CD4-positive, CD25-positive, alpha-beta regulatory T cell (primary cell): ENCODE data around the gene SLC25A33. TPM values are rescaled to one million over a fixed set of nuclear protein-coding genes. Genes with fewer than 3 reads are reported as not detected.

Experiments used
- ATAC-seq, 2 donors: fragments of 150-1000 bp; cut with Tn5 transposase; one replicate each; pipeline ENCODE4 v1.10.0; 2021; ENCODE audit warnings: low read depth in 2 of 2, moderate number of reproducible peaks in 2 of 2, moderate library complexity in 1 of 2
- DNase-seq, 3 donors: peaks; one replicate each; pipeline versions ENCODE4 v3.0.0 to v3.0.0-alpha.2; 2012 to 2022; ENCODE audit warnings: mixed read lengths in 1 of 3
- H3K27ac ChIP-seq: one replicate; pipeline ENCODE4 v1.7.0; 2013; ENCODE audit warnings: mild to moderate bottlenecking, low read length; ENCODE audit not compliant: insufficient read depth, poor library complexity, severe bottlenecking
- H3K27me3 ChIP-seq: one replicate; pipeline ENCODE4 v1.7.0; 2013; ENCODE audit warnings: low read length; ENCODE audit not compliant: control insufficient read depth, insufficient read depth
- H3K36me3 ChIP-seq: one replicate; pipeline ENCODE4 v1.7.0; 2013; ENCODE audit warnings: mild to moderate bottlenecking, low read length, moderate library complexity; ENCODE audit not compliant: control insufficient read depth, insufficient read depth
- H3K4me1 ChIP-seq: 2 replicates; pipeline ENCODE4 v1.7.0; 2013; ENCODE audit warnings: mild to moderate bottlenecking, low read length; ENCODE audit not compliant: insufficient read depth, control insufficient read depth, poor library complexity, severe bottlenecking
- H3K4me3 ChIP-seq: one replicate; pipeline ENCODE4 v1.7.0; 2013; ENCODE audit warnings: low read depth, mild to moderate bottlenecking, low read length, moderate library complexity
- H3K9me3 ChIP-seq, 2 experiments: 1 replicate in 1 of 2; 2 replicates in 1 of 2; pipeline ENCODE4 v1.7.0; 2013; ENCODE audit warnings: low read length in 2 of 2, mild to moderate bottlenecking in 1 of 2, moderate library complexity in 1 of 2; ENCODE audit not compliant: control insufficient read depth in 2 of 2
- H3K27ac Mint-ChIP-seq, 3 donors: one replicate each; pipeline ENCODE4 v1.8.0; 2020 to 2022; ENCODE audit warnings: mild to moderate bottlenecking in 3 of 3, mixed read lengths in 3 of 3, moderate library complexity in 2 of 3
- H3K27me3 Mint-ChIP-seq: one replicate; pipeline ENCODE4 v1.8.0; 2022; ENCODE audit warnings: mild to moderate bottlenecking, mixed read lengths
- H3K36me3 Mint-ChIP-seq: one replicate; pipeline ENCODE4 v1.8.0; 2020; ENCODE audit warnings: mixed read lengths
- H3K4me1 Mint-ChIP-seq, 4 donors: one replicate each; pipeline ENCODE4 v1.8.0; 2020 to 2022; ENCODE audit warnings: mixed read lengths in 4 of 4, mild to moderate bottlenecking in 1 of 4
- H3K4me3 Mint-ChIP-seq, 4 donors: one replicate each; pipeline ENCODE4 v1.8.0; 2020 to 2022; ENCODE audit warnings: mild to moderate bottlenecking in 4 of 4, mixed read lengths in 4 of 4, moderate library complexity in 3 of 4
- H3K9me3 Mint-ChIP-seq, 7 donors: one replicate each; pipeline ENCODE4 v1.8.0; 2020 to 2022; ENCODE audit warnings: mixed read lengths in 7 of 7, mild to moderate bottlenecking in 3 of 7, moderate library complexity in 2 of 7
- polyA plus RNA-seq, 4 donors: library from polyadenylated mRNA; unstranded; fragments of 300-500 nt; fragmentation: Illumina TruSeq; gene quantifications; one replicate each; pipeline ENCODE4 v1.2.3, GENCODE V29; 2021
- total RNA-seq: library from RNA; stranded (reverse); gene quantifications from one replicate; pipeline ENCODE4 v1.2.3, GENCODE V29; 2022

Gene SLC25A33
- total and polyA plus RNA-seq, 5 donors from 2014 or later = 2.7 to 4.5 (median 3.7) TPM

DNA sequence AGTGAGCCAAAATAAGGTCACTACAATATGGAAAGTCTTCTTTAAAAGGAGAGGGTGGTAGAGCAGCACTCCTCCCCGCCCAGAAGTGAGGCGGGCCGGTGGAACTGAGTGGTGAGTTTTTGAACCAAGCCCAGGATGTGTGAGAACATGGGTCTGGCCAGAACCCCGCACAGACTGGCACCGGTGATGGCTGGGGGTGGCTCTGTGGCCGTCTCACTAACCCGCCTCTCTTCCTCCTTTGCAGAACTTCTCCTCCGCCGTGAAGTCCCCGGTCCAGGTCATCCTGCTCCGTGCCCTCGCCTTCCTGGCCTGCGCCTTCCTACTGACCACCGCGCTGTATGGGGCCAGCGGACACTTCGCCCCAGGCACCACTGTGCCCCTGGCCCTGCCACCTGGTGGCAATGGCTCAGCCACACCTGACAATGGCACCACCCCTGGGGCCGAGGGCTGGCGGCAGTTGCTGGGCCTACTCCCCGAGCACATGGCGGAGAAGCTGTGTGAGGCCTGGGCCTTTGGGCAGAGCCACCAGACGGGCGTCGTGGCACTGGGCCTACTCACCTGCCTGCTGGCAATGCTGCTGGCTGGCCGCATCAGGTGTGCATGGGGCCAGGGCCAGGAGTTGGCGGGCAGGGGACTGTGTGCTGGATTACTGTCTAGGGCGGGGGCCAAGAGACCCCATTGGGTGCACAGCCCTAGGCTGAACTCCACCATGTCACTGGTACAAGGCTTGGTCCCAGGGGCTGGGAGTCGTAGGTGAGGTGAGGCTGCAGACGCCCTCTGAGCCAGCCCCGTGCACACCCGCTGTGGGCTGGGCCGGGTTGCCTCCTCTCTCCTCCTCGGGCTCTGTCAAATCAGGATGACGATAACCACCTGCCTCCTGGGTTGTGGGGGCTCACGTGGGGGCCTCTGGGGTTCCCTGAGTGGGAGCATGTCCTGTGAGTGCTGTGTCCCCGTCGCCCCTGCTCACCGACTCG is 61.9 kb downstream of the SLC25A33 start:
- DNase-seq (no peak), ATAC-seq (no peak)

DNA sequence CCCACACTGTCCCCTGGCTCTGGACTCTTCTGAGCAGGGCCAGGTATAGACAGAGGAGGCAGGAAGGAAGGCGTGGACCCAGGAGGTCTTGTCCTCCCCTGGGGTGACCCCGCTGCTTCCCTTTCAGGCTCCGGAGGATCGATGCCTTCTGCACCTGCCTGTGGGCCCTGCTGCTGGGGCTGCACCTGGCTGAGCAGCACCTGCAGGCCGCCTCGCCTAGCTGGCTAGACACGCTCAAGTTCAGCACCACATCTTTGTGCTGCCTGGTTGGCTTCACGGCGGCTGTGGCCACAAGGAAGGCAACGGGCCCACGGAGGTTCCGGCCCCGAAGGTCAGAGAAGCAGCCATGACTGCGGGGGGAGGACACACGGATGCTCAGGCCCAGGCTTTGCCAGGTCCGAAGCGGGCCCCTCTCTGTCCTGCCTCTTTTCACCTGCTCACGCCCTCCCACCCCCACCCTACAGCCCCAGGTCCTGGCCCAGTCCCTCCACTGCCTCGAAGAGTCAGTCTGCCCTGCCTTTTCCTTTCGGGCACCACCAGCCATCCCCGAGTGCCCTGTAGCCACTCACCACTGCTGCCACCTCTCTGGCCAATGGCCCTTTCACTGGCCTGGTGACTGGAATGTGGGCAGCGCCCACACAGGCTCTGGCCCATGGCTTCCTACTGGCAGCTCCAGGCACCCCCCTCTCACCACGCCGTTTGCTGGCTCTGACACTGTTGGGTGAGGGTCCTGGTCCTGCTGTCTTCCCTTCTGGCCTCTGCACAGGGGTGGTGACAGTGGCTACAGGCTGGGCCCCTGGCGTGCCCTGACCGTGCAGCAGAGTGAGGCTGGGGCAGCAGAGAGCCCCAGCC is 62.9 kb downstream of the SLC25A33 start:
- Mint-ChIP-seq H3K27me3 (no peaks in the 10 kb centered on the region), H3K27ac (no peak overlapping the region), H3K4me1 (no peaks in the 10 kb centered on the region), H3K4me3 (no peak overlapping the region), H3K9me3 (no peaks in the 10 kb centered on the region), H3K36me3 (peaks cover 8% of the 10 kb centered on the region)
- H3K36me3 ChIP-seq = peaks cover 15% of the 10 kb centered on the region
- no peak overlapping the region for H3K27ac ChIP-seq
- H3K27me3 ChIP-seq = no peaks in the 10 kb centered on the region
- ATAC-seq = no peak
- H3K9me3 ChIP-seq = no peaks in the 10 kb centered on the region
- DNase-seq = no peak
- no peak overlapping the region for H3K4me3 ChIP-seq
- no peaks in the 10 kb centered on the region for H3K4me1 ChIP-seq

More for the DNA sequence above, 61.9 kb downstream of the SLC25A33 start:
- Histone ChIP-seq H3K27ac (no peak overlapping the region), H3K27me3 (no peaks in the 10 kb centered on the region), H3K9me3 (no peaks in the 10 kb centered on the region), H3K4me3 (no peak overlapping the region), H3K4me1 (no peaks in the 10 kb centered on the region), H3K36me3 (peaks cover 15% of the 10 kb centered on the region)
- Mint-ChIP-seq H3K36me3 (peaks cover 8% of the 10 kb centered on the region), H3K27me3 (no peaks in the 10 kb centered on the region), H3K4me3 (no peak overlapping the region), H3K27ac (no peak overlapping the region), H3K9me3 (no peaks in the 10 kb centered on the region), H3K4me1 (no peaks in the 10 kb centered on the region)

DNA sequence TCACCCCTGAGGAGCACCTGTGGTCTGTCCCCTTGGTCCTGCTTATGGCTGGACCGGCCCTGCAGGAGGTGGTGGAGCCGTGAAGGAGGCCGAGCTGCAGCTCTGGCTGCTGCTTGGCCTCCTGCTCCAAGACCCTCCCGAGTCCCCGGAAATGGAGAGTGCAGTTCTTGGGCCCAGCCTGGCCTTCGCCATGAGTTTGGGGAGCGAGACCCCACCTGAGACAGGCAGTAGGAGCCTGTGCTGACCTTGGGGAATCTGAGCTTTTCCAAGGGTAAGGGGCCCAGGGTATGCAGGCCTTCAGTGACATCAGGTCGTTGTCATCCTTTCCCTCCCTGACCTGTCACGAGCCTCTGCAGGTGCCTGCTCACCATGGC is 63.5 kb downstream of the SLC25A33 start:
- no peak for ATAC-seq
- Mint-ChIP-seq H3K9me3 (no peaks in the 10 kb centered on the region), H3K4me3 (no peak overlapping the region), H3K36me3 (peaks cover 8% of the 10 kb centered on the region), H3K27ac (no peak overlapping the region), H3K27me3 (no peaks in the 10 kb centered on the region), H3K4me1 (no peaks in the 10 kb centered on the region)
- Histone ChIP-seq H3K4me3 (no peak overlapping the region), H3K36me3 (peaks cover 12% of the 10 kb centered on the region), H3K9me3 (no peaks in the 10 kb centered on the region), H3K4me1 (no peaks in the 10 kb centered on the region), H3K27ac (no peak overlapping the region), H3K27me3 (no peaks in the 10 kb centered on the region)
- no peak for DNase-seq

DNA sequence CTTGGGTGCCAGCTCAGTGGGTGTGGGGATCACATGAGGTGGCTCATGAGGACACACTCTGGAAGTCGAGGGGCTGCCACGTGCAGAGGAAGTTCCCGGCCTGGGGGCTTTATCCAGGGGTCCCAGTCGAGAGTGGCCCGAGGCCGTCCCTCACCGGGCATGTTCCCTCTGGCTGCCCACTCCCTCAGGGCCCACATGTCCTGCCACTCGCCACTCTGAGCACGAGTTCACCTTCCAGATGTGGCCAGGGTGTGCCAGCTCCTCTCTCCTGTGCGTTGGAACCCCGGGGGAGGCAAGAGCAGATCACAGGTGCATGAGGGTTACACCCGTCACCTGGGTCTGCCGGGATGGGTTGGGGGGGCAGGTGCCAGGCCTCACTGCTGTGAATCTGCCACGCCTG is 64.0 kb downstream of the SLC25A33 start:
- H3K27me3 Mint-ChIP-seq = no peaks in the 10 kb centered on the region
- no peak overlapping the region for H3K27ac Mint-ChIP-seq
- no peaks in the 10 kb centered on the region for H3K4me1 Mint-ChIP-seq

DNA sequence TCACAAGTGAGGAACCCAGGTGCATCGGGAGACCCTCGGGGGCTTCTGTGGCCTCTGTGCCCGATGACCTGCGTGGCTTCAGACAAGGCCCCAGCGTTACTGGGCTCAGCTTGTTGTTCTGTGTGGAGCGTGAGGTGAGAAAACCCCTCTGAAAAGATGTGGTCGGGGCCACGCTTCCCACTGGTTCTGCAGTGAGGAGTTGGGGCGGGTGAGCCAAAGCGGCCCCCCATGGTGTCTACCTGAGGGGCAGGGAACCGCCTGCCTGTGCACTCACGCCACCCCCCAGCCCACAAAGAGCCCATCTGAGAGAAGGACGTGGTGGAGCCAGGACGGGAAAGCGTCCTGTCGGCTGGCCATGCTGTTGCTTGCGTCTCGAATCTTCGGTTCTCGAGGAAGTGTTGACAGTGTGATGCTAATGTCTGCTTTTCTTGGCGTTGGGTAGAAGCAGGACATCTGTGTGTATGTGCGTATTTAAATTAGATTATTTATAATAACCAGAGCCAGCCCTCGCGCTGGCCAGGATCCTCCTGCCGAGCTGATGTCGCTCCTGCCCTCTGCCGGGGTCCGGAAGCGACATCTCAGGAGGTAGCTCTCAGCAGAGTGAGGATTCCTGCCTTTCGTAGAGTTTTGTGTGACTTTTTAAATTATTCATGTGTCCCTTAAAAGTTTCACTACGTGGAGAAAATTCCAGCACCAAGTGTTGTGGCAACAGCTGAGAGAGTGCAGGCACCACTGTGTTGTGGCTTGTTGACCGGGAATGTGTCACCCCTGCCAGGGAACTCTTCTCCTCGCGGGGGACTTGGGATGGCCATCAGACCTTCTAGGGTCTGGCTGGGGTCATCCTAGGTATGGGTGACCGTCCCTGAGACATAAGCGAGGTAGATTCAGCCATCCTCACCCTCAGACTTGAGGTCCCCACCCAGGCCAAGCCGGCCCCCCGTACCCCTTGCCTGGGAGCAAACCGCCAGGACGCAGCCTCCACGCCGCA is 64.8 kb downstream of the SLC25A33 start:
- H3K4me1 Mint-ChIP-seq = no peaks in the 10 kb centered on the region
- H3K36me3 Mint-ChIP-seq = peaks cover 8% of the 10 kb centered on the region
- Histone ChIP-seq H3K9me3 (no peaks in the 10 kb centered on the region), H3K27me3 (no peaks in the 10 kb centered on the region), H3K4me3 (no peak overlapping the region), H3K27ac (no peak overlapping the region), H3K36me3 (peaks cover 10% of the 10 kb centered on the region), H3K4me1 (no peaks in the 10 kb centered on the region)
- no peak for DNase-seq
- no peaks in the 10 kb centered on the region for H3K9me3 Mint-ChIP-seq
- H3K4me3 Mint-ChIP-seq = no peak overlapping the region
- no peak overlapping the region for H3K27ac Mint-ChIP-seq
- no peak for ATAC-seq
- H3K27me3 Mint-ChIP-seq = no peaks in the 10 kb centered on the region

More for the DNA sequence above, 64.0 kb downstream of the SLC25A33 start:
- Mint-ChIP-seq H3K9me3 (no peaks in the 10 kb centered on the region), H3K36me3 (peaks cover 8% of the 10 kb centered on the region), H3K4me3 (no peak overlapping the region)
- Histone ChIP-seq H3K4me1 (no peaks in the 10 kb centered on the region), H3K27ac (no peak overlapping the region), H3K36me3 (peaks cover 12% of the 10 kb centered on the region), H3K27me3 (no peaks in the 10 kb centered on the region), H3K9me3 (no peaks in the 10 kb centered on the region), H3K4me3 (no peak overlapping the region)
- DNase-seq (no peak), ATAC-seq (no peak)

DNA sequence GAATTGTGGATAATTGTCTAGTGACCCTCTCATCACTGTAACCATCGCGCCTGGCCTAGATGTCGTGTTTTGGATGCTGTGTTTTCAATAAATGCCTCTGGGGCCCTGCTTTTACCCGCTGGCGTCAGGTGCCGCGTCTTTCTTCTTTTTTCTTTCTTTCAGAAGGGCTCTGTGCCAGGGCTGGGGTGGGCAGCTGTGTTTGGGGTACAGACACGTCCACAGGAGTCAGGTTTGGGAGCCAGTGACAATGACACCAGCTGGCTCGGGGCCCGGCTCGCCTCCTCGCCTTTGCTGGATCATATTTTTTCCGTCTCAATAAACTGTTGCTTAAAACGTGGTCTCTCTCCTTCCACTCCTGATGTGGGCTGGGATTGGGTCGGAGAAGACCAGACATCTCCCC is 65.6 kb downstream of the SLC25A33 start:
- H3K36me3 Mint-ChIP-seq = peaks cover 6% of the 10 kb centered on the region
- peaks cover 11% of the 10 kb centered on the region for H3K36me3 ChIP-seq
- no peaks in the 10 kb centered on the region for H3K27me3 ChIP-seq
- no peaks in the 10 kb centered on the region for H3K27me3 Mint-ChIP-seq
- H3K4me3 ChIP-seq = no peak overlapping the region
- no peaks in the 10 kb centered on the region for H3K9me3 ChIP-seq
- H3K4me1 ChIP-seq = no peaks in the 10 kb centered on the region
- H3K27ac Mint-ChIP-seq = no peak overlapping the region
- DNase-seq (no peak), ATAC-seq (no peak)
- H3K4me3 Mint-ChIP-seq = no peak overlapping the region
- no peak overlapping the region for H3K27ac ChIP-seq
- no peaks in the 10 kb centered on the region for H3K4me1 Mint-ChIP-seq
- H3K9me3 Mint-ChIP-seq = no peaks in the 10 kb centered on the region

DNA sequence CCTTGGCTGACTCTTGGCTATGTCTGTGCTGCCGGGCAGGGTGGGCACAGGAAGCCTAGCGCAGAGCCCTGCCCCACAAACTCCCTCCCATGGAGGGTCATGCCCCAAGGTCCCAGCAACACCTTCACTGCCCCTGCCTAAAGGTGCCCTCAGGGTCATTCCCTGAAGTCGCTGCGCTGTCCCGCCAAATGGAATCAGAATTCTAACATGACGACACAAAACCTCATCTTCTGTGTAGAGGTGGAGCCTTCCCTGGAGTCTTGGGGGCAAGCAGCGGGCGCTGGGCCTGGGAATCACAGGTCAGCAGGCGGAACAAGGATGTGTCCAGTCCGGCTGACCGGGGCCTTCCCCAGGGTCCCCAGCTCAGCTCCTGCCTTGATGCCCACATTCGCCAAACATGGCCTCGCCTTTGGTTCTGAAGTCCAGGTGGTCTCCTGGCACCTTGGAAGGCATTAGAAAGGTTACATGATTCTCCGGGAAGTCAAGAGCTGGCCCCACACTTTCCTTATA is 66.7 kb downstream of the SLC25A33 start:
- ATAC-seq (no peak), DNase-seq (no peak)
- Mint-ChIP-seq H3K27ac (no peak overlapping the region), H3K27me3 (no peaks in the 10 kb centered on the region), H3K36me3 (peaks cover 4% of the 10 kb centered on the region), H3K4me1 (no peaks in the 10 kb centered on the region), H3K4me3 (no peak overlapping the region), H3K9me3 (no peaks in the 10 kb centered on the region)
- no peak overlapping the region for H3K4me3 ChIP-seq
- H3K4me1 ChIP-seq = no peaks in the 10 kb centered on the region
- no peaks in the 10 kb centered on the region for H3K9me3 ChIP-seq
- no peaks in the 10 kb centered on the region for H3K27me3 ChIP-seq
- H3K27ac ChIP-seq = no peak overlapping the region
- peaks cover 12% of the 10 kb centered on the region for H3K36me3 ChIP-seq
